GM19455 (cell line): Measurements from ENCODE around the gene ZNRF1.
"Not testable (repeated sequence)": the region's sequence is repeated elsewhere in the genome, so short reads cannot be mapped to it uniquely, and the experiment has no call there.

ENCODE experiments used
- ATAC-seq: cut with Tn5 transposase; IDR thresholded peaks from one replicate; pipeline ENCODE4 v1.9.1; 2021; ENCODE audit not compliant: unreplicated experiment

ZNRF1 gene

GRCh38 chr16:75000481-75001081 lies 1.8 kb downstream of the ZNRF1 start:
- ATAC-seq, result no peak

DNA sequence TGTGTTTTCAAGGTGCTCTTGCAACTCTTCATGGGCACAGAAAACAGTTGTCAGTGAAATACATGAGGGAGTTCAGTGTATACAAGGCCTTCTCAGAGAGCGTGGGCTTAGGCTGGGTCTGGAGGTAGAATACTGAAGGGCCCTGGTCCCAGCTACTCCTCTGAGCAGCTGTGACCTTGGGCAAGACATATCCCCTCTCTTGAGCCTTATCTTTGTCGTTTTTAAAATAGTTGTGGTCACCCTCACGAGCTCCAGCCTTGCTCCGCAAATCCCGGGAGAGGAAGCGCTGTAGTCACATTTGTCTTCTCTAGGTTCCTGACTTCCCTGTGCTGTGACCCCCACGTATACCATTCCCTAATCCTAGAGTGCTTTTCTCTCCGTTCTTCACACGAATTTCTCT lies 3.6 kb downstream of the ZNRF1 start:
- no peak for ATAC-seq

- no peak for ATAC-seq
Measured at GRCh38 chr16:75003931-75004330, 5.1 kb downstream of the ZNRF1 start.

GRCh38 chr16:75004460-75004859 lies 5.6 kb downstream of the ZNRF1 start:
- ATAC-seq, result no peak

DNA sequence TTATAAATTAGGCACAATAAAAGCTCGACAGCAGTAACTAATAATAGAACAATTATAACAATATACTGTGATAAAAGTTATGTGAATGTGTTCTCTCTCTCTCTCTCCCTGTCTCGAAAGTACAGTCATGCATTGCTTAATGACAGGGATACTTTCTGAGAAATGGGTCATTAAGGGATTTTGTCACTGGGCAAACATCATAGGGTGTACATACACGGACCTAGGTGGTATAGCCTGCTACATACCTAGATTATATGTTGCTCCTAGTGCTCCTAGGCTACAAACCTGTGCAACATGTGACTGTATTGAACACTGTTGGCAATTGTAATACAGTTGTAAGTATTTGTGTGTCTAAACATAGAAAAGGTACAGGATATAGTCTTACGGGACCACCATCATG lies 6.9 kb downstream of the ZNRF1 start:
- ATAC-seq, result no peak

DNA sequence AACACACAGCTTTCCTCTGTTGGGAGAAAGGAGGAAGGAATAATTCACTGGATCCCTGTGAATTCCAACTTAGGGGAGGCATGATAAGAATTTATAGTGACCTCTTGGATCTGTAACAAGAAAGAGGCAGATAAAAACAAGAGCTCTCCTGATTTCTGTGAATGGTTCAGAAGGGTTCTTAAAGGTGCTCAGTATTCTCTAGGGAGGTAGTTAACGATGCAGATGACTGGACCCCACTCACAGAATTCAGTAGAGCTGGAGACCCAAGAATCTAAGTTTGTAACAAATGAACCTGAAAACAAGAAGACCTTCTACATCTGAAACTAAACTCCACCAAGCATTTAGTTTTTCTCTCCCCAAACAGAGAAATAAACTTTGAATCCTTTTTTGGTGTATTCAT lies 8.6 kb downstream of the ZNRF1 start:
- ATAC-seq, result no peak

DNA sequence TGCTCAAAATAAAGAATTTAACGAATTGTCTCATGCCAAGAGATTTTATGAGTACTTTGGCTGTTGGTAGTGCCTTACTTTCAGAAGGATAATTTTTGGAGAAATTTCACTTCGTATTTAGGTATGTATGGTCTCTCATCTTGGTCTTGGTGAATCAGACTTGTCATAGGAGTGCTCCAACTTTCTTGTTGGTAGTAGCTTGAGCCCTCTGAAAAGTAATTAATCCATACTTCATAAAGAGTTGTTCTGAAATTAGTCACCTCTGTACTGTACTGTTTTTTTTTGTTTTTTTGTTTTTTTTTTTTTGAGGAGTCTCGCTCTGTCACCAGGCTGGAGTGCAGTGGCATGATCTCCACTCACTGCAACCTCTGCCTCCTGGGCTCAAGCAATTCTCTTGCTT lies 11.6 kb downstream of the ZNRF1 start:
- no peak for ATAC-seq

DNA sequence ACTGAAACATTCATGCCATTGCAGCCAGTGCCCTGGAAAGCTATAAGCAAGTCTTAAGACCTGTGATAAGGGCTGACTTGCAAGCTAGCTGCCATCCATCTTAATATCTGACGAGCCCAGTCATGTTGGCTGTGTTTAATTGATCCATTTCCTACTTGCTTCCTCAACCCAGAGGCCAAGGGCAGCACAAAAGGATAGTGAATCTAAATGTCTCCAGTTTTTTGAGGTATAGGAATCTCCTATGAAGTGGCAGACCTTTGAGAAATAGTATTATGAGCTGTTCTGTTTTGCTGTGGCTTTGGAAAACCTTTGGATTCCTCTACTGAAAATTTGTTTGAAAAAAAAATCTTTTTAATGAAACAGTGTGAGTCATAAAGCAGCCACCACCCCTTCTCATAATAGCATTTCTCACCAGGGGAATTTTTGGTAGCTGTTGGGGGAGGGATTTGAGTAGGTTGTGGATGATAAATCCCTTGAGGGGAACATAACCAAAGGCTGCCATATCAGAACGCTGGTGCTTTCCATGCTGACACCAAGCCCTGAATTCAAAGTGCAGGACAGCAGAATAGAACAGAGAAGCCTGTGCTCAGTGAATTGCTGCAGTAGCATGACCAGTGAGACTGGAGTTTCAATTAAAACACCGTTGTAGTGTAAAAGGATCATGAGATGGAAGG lies 12.9 kb downstream of the ZNRF1 start:
- ATAC-seq, result peak; percentile 52

- ATAC-seq, result peak; percentile 26
Measured at GRCh38 chr16:75012380-75013081, 13.7 kb downstream of the ZNRF1 start.

- ATAC-seq, result not testable (repeated sequence)
Measured at GRCh38 chr16:75013123-75013522, 14.3 kb downstream of the ZNRF1 start.

DNA sequence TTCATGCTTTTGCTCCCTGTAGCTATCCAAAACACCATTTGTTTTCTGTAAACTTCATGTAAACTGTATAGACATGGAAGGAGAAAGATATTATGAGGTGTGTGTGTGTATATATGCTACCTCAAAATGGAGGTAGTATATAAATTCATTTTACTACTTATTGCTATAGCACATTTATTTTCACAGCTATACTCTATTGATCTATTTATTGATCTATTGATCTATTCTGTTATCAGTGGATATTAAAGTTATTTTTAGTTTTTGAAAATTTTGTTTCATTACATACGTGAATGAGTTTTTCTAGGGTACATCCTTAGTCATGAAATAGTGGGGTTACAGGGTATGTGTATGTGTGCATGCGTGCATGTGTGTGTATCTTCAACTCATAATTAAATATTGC lies 15.5 kb downstream of the ZNRF1 start:
- no peak for ATAC-seq

DNA sequence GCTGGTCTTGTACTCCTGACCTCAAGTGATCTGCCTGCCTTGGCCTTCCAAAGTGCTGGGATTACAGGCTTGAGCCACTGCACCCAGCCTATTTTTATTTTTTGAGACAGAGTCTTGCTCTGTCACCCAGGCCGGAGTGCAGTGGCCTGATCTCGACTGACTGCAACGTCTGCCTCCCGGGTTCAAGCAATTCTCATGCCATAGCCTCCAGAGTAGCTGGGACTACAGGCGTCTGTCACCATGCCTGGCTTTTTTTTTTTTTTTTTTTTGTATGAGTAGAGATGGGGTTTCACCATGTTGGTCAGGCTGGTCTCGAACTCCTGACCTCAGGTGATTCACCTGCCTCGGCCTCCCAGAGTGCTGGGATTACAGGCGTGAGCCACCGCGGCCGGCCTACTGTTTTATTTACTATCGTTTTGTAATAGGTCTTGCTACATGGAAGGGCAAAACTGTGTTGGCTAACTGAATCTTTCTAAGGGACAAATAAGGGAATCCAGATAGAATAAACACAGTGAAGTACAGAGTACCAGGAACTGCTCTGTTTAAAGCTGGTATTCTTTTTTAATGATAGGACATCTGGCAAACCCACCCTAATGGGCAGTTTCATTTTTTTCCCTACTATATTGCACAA lies 17.7 kb downstream of the ZNRF1 start:
- not testable (repeated sequence) for ATAC-seq

GRCh38 chr16:75017670-75018525 lies 19.1 kb downstream of the ZNRF1 start:
- no peak for ATAC-seq

GRCh38 chr16:75019007-75019406 lies 20.2 kb downstream of the ZNRF1 start:
- ATAC-seq, result no peak

DNA sequence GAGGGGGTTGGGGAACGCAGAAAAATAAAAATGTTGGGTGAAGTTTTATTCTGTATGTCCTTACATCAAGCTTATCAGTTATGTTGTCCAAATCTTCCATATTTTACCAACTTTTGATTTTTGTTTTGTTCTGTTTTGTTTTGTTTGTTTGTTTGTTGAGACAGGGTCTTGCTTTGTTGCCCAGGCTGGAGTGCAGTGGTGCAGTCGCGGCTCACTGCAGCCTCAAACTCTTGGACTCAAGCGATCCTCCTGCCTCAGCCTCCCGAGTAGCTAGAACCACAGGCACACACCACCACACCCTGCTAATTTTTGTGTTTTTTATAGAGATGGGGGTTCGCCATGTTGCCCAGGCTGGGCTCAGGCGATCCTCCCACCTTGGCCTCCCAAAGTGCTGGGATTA lies 20.8 kb downstream of the ZNRF1 start:
- no peak for ATAC-seq

DNA sequence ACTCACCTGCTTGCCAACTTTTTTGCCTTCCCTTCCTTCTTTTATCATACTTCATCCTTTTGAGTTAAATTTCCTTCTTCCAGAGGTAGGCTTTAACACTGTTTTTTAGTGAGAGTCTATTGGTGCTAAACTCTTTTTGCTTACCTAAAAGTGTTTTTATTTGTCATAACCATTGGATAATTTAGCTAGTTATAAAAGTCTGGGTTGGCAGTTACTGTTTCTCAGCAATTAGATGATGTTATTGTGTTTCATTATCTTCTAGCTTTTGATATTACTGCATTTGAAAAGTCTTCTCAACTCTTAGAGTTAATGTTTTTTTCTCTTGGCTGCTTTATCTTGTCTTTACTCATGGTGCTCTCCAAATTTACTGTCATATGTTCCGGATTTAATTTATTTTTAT lies 22.6 kb downstream of the ZNRF1 start:
- no peak for ATAC-seq

- ATAC-seq, result no peak
Measured at GRCh38 chr16:75022567-75022966, 23.7 kb downstream of the ZNRF1 start.

GRCh38 chr16:75023009-75023408 lies 24.2 kb downstream of the ZNRF1 start:
- ATAC-seq, result no peak

- ATAC-seq, result no peak
Measured at GRCh38 chr16:75024182-75024581, 25.4 kb downstream of the ZNRF1 start.

GRCh38 chr16:75024594-75024993 lies 25.8 kb downstream of the ZNRF1 start:
- no peak for ATAC-seq

DNA sequence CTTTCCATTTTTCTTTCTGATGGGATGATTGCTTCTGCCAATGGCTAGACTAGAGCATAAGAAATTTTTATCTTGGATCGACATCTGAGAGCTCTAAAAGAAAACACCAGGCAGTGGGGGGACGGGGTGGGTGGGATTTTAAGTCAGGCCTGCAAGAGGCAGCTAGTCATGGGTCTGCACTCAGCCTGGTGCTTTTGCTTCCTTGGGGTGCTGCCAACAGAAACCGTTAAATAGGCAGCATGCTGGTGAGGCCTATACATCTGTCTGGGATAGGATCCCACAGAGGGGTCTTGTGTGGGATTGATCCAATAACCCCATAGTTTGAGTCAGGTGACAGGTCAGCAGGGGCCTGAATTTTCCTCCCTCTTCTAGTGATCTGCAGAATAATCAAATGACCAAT lies 26.9 kb downstream of the ZNRF1 start:
- ATAC-seq, result no peak
